ENCODE data around the gene BCLAF1.

DNA sequence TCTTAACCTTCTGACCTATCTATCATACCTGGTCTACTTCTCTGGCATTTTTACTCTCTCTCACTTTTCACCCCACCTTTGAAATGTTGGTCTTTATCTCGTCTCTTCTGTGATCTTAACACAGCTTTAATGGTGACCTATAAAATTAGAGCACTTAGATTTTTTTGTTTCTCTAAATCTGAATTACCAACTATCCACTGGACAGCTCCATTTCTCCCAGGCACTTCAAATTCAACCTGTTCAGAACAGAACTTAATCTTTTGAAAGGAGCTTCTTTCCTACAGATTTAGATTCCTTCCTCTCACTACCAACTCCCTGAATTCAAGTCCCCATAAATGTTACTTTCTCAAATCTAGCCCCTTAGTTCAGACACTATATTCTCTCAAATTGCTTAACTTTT, 24.5 kb downstream of the BCLAF1 start:
- no peak for TF ChIP-seq EP300 (IDR thresholded peaks at IDR 0.05)
- TF ChIP-seq, protein P1, sequence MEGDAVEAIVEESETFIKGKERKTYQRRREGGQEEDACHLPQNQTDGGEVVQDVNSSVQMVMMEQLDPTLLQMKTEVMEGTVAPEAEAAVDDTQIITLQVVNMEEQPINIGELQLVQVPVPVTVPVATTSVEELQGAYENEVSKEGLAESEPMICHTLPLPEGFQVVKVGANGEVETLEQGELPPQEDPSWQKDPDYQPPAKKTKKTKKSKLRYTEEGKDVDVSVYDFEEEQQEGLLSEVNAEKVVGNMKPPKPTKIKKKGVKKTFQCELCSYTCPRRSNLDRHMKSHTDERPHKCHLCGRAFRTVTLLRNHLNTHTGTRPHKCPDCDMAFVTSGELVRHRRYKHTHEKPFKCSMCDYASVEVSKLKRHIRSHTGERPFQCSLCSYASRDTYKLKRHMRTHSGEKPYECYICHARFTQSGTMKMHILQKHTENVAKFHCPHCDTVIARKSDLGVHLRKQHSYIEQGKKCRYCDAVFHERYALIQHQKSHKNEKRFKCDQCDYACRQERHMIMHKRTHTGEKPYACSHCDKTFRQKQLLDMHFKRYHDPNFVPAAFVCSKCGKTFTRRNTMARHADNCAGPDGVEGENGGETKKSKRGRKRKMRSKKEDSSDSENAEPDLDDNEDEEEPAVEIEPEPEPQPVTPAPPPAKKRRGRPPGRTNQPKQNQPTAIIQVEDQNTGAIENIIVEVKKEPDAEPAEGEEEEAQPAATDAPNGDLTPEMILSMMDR (IDR thresholded peaks at IDR 0.05) = no peak
